Retina (tissue), 1 donor: Measurements from ENCODE around the gene DNAH17.
"Not testable (repeated sequence)": the region's sequence is repeated elsewhere in the genome, so short reads cannot be mapped to it uniquely, and the experiment has no call there.

ENCODE experiments used
- DNase-seq: peaks from one replicate; pipeline ENCODE4 v3.0.0-alpha.2; 2016

The DNAH17 gene

GRCh38 chr17:78474614-78475146, 102.5 kb downstream of the DNAH17 start:
- DNase-seq = no peak

GRCh38 chr17:78473951-78474613, 103.1 kb downstream of the DNAH17 start:
- DNase-seq = no peak

- DNase-seq = no peak
Observed at GRCh38 chr17:78472035-78472905, 104.9 kb downstream of the DNAH17 start.

- DNase-seq = no peak
Observed at GRCh38 chr17:78471635-78472034, 105.6 kb downstream of the DNAH17 start.

GRCh38 chr17:78469443-78469842, 107.8 kb downstream of the DNAH17 start:
- no peak for DNase-seq

GRCh38 chr17:78468366-78468765, 108.8 kb downstream of the DNAH17 start:
- DNase-seq = no peak

- no peak for DNase-seq
Observed at GRCh38 chr17:78466786-78467715, 110.1 kb downstream of the DNAH17 start.

- not testable (repeated sequence) for DNase-seq
Observed at GRCh38 chr17:78466109-78466785, 110.9 kb downstream of the DNAH17 start.

- DNase-seq = no peak
Observed at GRCh38 chr17:78462148-78462547, 115.0 kb downstream of the DNAH17 start.

- DNase-seq = no peak
Observed at GRCh38 chr17:78461799-78462053, 115.5 kb downstream of the DNAH17 start.

GRCh38 chr17:78460951-78461798, 116.0 kb downstream of the DNAH17 start:
- DNase-seq = no peak

- DNase-seq = no peak
Observed at GRCh38 chr17:78460176-78460675, 117.0 kb downstream of the DNAH17 start.

- no peak for DNase-seq
Observed at GRCh38 chr17:78459696-78460095, 117.5 kb downstream of the DNAH17 start.

GRCh38 chr17:78458736-78459335, 118.4 kb downstream of the DNAH17 start:
- no peak for DNase-seq

- DNase-seq = no peak
Observed at GRCh38 chr17:78458091-78458490, 119.1 kb downstream of the DNAH17 start.

GRCh38 chr17:78454346-78454745, 122.8 kb downstream of the DNAH17 start:
- no peak for DNase-seq

- DNase-seq = no peak
Observed at GRCh38 chr17:78451753-78452152, 125.4 kb downstream of the DNAH17 start.

- DNase-seq = no peak
Observed at GRCh38 chr17:78450696-78451345, 126.4 kb downstream of the DNAH17 start.

GRCh38 chr17:78449983-78450595, 127.1 kb downstream of the DNAH17 start:
- no peak for DNase-seq
